ENCODE measurements around the gene PMEPA1.
A peak's percentile ranks its signal among the peaks of the same experiment; 100 is the strongest.
"Not testable (repeated sequence)": the region's sequence is repeated elsewhere in the genome, so short reads cannot be mapped to it uniquely, and the experiment has no call there.

Gene PMEPA1

GRCh38 chr20:57647933-57648785 lies 61.7 kb downstream of the PMEPA1 start:
- DNase-seq = no peak

- DNase-seq = no peak
These were observed 62.5 kb downstream of the PMEPA1 start for GRCh38 chr20:57647006-57647932.

- no peak for DNase-seq
These were observed 70.9 kb downstream of the PMEPA1 start for GRCh38 chr20:57638895-57639236.

DNA sequence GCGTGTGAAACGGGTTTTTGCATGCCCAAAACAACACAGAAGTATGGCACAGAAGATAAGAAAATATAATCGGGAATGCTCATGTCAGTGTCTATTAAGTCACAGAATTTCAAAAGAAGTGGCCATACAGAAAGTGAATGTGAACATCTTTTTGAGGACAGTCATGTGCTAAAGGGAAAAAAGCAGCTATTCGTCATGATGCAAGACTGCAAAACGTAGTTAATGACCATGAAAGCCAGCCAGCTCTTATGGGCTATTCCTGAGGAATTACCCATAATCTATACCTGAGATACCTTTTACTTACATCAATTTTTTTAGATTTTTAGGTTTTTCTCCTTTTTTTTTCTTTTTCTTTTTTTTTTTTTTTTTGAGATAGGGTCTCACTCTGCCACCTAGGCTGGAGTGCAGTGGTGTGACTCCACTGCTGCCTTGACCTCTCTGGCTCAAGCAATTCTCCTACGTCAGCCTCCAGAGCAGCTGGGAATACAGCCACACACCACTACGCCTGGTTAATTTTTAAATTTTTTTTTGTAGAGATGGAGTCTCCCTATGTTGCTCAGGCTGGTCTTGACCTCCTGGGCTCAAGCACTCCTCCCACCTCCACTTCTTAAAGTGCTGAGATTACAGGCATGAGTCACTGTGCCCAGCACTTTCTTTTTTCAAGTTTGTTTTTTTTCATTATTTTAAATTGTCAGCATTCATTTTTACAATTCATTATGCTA lies 71.5 kb downstream of the PMEPA1 start:
- no peak for DNase-seq

DNA sequence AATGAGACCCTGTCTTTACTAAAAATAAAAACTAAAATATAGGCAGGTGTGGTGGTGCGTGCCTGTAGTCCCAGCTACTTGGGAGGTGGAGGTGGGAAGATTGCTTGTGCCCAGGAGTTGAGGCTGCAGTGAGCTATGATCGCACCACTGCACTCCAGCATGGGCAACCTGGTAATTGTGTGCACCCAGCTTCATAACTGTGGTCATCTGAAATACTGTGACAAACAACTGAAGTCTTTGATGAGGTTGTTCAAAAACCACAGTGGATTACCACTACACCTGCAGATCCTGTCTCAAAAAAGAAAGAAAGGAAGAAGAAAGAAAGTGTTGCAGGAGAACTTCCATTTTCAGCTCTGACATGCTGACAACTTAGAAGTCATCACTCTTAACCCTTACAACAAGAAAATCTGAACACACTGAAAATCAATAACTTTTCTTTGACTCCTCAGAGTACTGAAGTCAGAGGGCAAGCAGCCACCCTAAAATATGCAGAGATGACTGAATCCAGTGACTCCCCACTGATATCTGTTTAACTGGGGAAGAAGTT lies 75.8 kb downstream of the PMEPA1 start:
- peak; percentile 14 for DNase-seq

GRCh38 chr20:57632286-57632685 lies 77.5 kb downstream of the PMEPA1 start:
- DNase-seq = no peak

GRCh38 chr20:57630061-57630460 lies 79.8 kb downstream of the PMEPA1 start:
- DNase-seq = no peak

DNA sequence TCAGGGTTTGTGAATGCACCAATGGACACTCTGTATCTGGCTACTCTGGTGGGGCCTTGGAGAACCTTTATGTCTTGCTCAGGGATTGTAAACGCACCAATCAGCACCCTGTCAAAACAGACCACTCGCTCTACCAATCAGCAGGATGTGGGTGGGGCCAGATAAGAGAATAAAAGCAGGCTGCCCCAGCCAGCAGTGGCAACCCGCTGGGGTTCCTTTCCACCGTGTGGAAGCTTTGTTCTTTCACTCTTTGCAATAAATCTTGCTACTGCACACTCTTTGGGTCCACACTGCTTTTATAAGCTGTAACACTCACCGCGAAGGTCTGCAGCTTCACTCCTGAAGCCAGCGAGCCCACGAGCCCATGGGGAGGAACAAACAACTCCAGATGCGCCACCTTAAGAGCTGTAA lies 80.3 kb downstream of the PMEPA1 start:
- not testable (repeated sequence) for DNase-seq

DNA sequence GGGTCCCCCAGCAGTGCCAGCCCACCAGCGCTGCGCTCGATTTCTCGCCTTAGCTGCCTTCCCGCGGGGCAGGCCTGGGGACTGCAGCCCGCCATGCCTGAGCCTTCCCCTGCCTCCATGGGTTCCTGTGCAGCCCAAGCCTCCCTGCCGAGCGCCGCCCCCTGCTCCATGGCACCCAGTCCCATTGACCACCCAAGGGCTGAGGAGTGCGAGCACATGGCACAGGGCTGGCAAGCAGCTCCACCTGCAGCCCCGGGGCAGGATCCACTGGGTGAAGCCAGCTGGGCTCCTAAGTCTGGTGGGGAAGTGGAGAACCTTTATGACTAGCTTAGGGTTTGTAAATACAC lies 80.9 kb downstream of the PMEPA1 start:
- DNase-seq = not testable (repeated sequence)

DNA sequence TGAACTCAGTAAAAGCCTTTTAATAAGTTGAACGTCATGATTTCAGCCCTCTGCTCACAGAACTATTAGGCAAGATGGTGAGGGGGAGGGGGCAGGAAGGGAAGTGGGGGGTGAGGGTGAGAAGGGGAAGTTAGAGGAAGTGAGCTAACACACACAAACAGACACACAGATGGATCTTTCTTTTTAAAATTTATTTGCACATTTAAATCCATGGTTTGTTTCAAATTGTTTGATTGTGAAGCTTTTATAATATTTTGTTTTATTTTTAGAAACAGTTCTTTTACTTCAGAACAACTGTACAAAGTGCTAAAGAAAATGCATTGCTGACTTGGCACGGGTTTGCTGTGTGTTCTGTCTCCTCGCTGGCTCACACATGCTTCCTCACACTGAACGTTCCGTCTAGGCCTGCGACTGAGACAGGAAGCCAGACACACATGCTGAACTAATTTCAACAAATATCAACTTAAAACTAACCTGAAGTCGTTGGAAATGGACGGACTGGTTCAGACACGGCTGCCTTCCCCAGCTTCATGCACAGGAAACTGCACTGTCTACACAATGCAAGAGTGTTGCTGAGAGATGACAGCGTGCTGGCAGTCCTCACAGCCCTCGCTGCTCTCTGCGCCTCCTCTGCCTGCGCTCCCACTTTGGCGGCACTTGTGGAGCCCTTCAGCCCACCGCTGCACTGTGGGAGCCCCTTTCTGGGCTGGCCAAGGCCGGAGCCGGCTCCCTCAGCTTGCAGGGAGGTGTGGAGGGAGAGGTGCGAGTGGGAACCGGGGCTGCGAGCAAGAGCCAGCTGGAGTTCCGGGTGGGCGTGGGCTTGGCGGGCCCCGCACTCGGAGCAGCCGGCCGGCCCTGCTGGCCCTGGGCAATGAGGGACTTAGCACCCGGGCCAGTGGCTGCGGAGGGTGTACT lies 81.5 kb downstream of the PMEPA1 start:
- peak; percentile 44 for DNase-seq

- no peak for DNase-seq
These were observed 82.5 kb downstream of the PMEPA1 start for GRCh38 chr20:57627339-57627738.

- no peak for DNase-seq
These were observed 83.8 kb downstream of the PMEPA1 start for GRCh38 chr20:57625978-57626377.

DNA sequence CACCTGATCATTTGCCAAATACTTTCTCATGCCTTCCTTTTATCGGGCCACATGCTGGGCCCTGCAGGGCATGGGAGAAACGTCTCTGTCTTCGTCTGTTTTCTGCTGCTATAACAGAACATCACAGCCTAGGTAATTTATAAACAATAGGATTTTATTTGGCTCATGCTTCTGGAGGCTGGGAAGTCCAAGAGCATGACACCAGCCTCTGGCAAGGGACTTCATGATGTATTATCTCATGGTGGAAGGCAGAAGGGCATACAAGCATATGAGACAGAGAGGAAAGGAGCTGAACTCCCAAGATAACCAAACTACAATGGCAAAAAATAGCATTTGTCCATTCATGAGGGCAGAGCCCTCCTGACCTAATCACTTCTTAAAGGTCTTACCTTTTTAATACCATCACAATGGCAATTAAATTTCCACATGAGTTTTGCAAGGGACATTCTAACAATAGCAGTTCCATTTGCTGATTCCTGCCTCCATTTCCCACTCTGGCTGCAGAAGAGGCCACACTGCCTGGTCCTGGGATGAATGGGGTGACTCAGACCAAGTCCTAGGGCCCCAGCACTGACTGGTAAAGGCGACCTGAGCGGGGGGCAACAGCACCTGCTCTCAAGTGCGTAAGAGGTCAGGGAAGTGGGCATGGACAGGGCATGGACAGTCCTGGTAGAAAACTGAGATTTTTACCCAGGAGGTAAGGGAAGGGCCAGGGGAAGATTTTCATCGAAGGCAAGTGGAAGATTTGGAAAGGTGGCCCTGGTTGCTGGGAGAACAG lies 84.4 kb downstream of the PMEPA1 start:
- no peak for DNase-seq

GRCh38 chr20:57624124-57624523 lies 85.7 kb downstream of the PMEPA1 start:
- no peak for DNase-seq

DNA sequence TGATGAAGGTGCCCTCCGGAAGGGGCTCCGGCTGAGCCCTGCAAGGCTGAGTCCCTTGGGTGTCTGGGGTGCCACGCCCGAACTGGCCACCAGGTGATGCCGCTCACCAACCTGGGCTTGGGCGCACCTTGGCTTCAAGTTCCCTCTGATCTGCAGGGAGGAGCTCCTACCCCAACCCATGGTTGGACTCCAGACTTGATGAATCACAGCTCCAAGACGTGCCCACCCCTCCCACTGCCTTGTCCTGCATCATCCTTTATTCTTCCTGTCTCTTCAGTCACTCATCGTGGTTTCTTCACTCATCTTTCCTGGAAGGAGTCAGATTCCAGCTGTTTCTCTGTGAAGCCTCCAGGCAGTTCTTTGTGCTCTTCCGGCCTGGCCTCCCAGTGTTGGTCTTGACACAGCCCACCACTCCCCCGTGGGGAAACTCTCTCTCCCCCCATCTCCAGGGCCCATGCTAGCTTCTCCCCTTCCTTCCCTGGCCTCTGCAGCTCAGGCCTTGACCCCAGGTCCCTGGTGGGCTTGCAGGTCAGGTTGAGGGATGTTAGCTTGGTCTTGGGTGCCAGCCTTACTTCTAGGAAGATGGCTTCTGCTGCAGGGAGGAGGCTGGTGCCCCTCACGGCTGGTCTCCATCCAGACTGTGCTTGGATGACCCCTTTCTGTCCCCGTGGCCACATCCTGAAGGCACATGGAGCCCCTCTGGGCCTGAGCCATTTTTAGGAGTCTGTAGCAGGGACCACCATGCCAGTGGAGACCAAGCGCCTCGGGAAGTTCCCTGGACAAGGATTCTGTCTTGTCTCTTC lies 87.0 kb downstream of the PMEPA1 start:
- peak; percentile 64 for DNase-seq

DNA sequence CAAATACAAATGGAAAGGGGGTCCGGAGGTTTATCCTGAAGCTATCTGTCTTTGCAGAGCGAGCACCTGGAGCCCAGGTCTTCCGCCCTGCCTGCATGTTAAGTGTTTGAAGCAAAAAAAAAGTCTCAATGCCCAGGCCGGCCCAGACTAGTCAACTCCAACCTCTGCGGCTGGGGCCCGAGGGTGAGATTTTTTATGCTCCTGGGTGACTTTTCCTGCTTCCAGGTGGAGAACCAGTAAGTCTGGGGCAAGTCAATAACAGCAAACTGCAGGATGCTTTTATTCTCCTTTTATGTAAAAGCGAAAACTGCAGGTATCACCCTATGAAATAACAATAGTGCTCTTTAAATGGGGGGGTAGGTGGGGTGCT lies 87.6 kb downstream of the PMEPA1 start:
- no peak for DNase-seq

DNA sequence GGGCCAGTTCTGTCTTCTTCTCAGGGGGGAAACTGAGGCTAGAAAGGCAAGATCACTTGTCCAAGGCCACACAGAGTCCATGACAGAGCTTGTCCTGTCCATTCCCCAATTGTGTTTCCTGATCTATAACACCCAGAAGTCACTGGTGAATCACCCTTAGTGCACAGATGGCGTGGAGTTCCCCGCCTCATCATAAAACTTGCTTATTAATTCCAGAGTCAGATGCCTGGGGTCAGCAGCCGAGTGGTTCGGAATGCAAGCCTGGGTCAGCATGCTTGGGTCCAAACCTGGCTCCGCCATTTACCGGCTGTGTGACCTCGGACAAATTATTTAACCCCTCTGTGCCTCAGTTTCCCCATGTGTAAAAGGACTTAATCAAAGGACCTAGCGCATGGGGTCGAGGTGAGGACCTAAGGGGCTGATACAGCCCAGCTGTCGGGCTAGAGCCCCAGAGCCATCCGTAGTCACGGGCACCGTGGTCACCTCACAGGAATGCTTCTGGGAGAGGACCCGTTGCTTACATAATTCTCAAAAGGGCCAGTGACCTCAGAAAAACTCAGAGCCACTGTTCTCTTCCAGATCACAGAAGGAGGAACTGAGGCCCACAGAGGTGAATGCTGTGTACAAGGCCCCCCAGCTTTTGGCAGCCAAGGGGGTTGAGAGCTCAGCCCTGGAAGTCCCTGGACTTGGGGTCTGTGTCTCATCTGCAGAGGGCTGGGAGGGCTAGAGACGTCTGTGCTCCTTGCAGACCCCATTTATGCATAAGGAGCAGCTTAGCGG lies 88.2 kb downstream of the PMEPA1 start:
- no peak for DNase-seq

DNA sequence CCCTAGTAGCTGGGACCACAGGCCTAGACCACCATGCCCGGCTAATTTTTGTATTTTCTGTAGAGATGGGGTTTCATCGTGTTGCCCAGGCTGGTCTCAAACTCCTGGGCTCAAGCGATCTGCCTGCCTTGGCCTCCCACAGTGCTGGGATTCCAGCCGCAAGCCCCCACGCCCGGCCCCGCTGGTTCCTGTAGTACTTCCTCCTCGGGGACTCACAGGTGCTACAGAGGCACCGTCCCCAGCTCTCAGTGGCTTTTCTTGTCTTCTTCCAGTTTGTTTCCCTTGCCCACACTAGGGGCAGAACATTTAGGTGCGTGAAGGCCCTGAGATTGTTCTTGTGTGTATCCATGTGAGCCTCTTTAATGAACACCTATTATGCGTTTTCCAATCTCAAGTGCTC lies 88.8 kb downstream of the PMEPA1 start:
- no peak for DNase-seq

DNA sequence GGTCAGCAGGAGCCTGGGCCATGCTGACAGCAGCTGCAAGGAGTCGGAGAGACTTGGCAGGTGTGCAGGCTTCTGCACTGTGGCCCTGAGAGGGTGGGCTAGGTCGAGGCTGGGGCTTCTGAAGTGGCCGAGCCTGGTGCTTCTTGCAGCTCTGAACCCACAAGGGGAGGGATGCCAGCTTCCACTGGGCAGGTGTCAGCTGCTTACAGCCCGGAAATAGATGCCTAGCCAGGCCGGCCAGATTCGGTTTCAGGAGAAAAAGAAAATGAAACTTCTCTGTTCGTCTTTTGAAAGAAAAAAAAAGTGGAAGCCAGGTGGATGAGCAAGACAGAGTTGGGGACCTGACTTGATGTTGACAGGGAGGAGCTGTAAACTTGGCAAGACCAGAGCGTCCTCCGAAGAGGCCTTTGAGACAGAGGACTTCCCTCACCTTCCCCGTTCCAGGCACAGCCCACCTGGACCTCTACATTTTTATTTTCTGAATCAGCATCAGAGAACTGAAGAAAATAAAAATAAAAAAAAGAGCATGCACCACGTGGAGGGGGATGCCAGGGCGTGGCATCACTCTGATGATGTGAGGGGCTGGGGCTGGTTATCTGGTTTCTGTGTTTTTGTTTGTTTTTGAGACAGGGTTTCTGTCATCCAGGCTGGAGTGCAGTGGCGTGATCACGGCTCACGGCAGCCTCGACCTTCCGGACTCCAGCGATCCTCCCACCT lies 89.4 kb downstream of the PMEPA1 start, which contains the start of gene ZBP1:
TSS of gene ZBP1 (minus strand) at position 153 of the 717 bp plus-strand sequence. CDS start at position 22, 131 bp downstream.
- DNase-seq = peak; percentile 71

Measured in activated CD4-positive, alpha-beta T cell treated with anti-CD3 and anti-CD28 coated beads, Interleukin-10, Interleukin-2, amounts not matched to agents 100 ng/mL and 50 ng/mL, durations not matched to agents 16 hours and 8 hours (primary cell).